HG03066 (cell line): ENCODE data around the gene CD3E.
"Not testable (repeated sequence)": the region's sequence is repeated elsewhere in the genome, so short reads cannot be mapped to it uniquely, and the experiment has no call there.

Source experiments
- ATAC-seq: cut with Tn5 transposase; IDR thresholded peaks from one replicate; pipeline ENCODE4 v1.9.1; 2021; ENCODE audit warnings: low read depth; ENCODE audit not compliant: unreplicated experiment

The CD3E gene

DNA sequence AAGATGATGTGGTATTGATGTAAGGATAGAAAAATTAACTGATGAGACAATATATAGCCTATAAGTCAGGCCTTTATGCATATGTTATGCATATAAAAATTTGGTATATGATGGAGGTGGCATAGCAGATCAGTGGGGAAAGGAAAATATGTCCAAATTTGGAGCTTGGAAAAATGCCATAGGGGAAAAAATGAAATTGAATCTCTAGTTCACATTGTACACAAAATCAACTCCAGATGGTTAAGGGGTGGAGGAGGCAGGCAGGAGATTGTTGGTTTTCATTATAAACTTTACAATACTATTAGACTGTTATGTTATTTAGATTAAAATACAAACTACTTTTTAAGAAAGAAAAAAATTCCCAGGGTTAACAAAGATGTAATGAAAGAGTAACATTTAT, 15.1 kb upstream of the CD3E start:
- ATAC-seq: no peak

DNA sequence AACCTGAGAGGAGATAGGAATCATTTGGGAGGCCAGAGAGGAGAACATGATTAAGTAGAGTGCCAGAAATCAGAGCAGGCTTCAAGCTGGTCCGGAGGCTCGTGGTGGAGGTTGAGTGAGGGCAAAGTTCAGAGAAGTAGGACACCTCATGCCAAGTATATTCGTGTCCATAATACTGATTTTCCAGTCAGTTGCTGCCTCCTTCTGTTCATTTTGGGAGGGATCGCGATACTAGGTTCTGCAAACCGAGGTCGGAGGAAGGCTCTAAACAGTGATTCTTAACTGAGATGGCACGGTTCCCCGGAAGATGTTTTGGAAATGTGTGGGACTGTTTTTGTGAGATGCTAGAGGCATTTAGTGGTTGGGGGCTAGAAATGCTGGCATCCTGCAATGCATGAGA, 13.6 kb upstream of the CD3E start:
- no peak for ATAC-seq

DNA sequence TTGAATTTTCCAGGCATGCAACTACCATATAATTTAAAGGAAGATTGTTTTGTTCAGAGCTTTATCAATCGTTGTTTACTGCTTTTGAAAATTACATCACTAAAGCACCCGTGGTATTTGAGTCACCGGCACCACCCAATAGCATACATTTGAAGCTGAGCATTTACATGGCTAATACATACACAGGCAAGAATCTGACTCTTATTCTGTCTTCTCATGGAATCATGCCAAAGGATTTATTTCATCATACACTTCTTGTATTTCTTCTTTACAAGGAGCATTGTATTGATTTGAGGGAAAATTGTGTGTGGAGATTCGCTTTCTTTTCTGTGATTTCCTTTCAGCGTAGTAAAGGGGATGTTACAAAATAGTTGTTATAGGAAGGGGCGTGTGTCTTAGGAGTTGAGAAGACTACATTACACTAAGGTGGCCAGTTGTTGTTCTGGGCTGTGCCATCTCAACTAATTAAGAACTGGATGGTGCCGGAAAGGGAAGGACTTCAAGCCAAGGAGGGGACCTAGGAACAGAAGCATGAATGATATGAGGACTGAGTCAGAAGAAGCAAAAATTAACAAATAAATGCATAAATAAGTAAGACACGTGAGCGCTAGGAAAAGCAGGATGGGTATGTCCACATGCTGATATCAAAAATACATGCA, 12.9 kb upstream of the CD3E start:
- no peak for ATAC-seq

- ATAC-seq: no peak
These were observed 10.5 kb upstream of the CD3E start for GRCh38 chr11:118294053-118294452.

DNA sequence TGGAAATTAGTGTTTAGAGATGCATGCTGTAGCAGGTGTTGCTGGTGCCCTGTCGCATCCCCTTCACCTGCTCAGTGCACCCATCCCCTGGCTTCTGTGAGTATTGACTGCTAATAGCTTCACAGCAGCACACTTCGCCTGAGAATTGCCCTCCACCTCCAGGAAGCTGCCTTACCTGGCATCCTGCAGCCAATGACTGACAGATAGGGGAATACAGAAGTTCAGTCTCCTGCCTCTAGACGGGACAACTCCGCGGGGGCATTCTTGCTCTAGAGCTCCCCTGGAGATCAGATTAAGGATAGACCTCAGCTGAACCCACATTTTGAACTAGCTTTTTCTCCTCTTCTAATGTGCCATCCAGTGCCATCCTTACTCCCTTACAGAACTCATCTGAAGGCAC, 9.3 kb upstream of the CD3E start:
- ATAC-seq: no peak

DNA sequence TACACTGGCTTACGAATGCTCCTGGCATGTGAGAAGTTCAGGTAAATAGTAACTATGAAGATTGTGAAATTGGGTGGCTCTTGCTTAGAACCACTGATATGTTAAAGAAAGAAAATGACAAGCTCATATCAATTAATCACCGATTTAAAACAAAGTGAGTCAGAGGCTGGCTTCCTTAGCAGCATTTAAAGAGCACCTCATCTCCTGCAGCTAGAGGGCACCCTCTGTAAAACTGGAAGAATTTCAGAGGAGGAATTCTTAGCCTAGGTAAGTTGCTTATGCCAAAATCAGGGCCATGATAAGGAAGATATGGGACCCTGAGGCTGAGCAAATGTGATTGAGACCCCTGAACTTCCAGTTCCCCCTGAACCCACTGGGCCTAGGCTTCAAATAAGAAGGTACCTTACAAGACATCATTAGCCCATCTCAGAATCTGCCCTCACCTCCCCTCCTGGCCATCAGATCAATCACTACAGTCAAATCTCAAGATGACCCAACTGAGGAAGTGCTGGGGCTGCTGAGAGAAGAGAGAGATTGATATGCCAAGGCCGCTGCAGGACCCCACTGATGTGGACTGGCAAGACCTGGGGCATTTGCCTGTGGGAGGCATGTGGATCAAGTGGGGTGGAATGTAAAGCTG, 8.6 kb upstream of the CD3E start:
- no peak for ATAC-seq

DNA sequence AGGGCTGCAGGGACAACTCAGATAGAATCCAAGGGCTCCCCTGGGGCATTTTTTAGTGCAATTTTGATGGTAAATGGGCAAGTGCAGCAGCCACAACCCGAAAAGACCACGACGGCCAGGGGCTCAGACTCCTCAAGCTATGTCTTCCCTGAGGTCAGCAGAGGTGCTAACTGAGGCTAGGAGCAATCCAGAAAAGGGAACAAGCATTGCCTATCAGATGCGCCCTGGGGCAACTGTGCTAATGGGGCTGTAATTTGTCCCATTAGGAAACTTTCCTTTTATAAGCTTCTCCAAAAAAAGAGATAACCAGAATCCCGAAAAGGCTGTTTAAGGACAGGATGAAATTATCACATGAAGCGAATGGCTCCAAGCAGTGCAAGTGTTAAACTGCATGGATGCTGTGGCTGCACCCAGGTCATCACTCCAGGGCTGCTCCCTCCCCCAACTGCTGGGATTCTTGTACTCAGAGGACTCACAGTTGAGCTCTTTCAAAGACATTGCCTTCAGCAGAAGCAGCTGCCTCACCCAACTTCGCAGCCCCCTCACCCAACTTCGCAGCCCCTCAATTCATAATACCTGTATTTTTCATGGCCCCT, 2.8 kb upstream of the CD3E start:
- ATAC-seq: no peak

- ATAC-seq: no peak
These were observed 333 bp upstream of the CD3E start for GRCh38 chr11:118304227-118304567.

DNA sequence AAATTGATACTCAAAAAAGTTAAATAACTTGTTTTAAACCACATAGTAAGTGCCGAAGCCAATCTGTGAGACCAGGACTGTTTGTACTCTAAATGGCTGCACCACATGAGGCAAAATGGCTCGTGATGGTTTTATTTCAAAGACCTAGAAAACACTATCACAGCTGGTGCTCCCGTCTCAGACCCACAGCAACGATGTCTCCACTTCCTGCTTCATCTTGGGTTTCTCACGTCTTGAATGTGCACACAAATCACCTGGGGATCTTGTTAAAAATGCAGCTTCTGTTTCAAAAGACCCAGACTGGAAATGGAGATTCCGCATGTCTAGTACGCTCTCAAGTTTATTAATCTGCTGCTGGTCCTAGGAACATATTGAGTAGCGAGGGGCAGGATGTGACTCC, 1.2 kb downstream of the CD3E start:
- ATAC-seq: no peak

GRCh38 chr11:118306556-118306955, 2.0 kb downstream of the CD3E start:
- ATAC-seq: no peak

DNA sequence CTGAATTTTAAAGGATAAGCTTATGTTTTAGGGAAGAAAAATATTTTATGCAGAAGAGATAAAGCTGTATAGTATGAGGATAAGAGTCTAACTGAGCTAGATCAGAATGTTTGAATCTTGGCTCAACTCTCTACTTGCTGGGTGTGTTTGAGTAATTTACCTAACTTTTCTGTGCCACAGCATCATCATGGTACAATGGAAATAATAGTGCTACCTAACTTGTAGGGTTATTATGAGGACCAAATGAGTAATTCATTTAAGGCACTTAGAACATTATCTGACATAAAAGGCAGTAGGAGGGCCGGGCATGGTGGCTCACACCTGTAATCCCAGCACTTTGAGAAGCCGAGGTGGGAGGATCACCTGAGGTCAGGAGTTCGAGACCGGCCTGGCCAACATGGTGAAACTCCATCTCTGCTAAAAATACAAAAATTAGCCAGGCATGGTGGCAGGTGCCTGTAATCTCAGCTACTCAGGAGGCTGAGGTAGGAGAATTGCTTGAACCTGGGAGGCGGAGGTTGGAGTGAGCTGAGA, 4.5 kb downstream of the CD3E start:
- not testable (repeated sequence) for ATAC-seq

- no peak for ATAC-seq
These were observed 5.7 kb downstream of the CD3E start for GRCh38 chr11:118310271-118310670.

- ATAC-seq: no peak
These were observed 6.4 kb downstream of the CD3E start for GRCh38 chr11:118310781-118311485.

DNA sequence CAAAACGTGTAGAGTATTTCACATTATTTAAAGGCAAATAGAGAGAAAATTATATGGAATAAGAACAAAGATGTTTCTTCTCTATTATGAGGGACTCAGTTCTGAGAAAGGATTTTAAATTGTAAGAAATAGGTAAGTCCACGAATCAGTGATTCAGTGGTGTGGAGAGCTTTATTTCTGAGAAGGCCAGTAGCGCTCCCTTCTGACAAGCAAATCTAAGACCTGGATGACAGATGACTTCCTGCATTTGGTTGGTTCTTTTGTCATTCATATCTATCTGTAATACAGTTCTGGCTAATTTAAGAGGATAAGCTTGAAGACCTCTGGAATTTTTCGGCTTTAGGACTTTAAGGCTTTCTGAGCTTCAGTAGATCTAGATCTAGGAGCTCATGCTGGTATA, 7.0 kb downstream of the CD3E start:
- ATAC-seq: no peak

GRCh38 chr11:118312328-118312727, 7.8 kb downstream of the CD3E start:
- no peak for ATAC-seq

GRCh38 chr11:118313242-118313641, 8.7 kb downstream of the CD3E start:
- no peak for ATAC-seq

DNA sequence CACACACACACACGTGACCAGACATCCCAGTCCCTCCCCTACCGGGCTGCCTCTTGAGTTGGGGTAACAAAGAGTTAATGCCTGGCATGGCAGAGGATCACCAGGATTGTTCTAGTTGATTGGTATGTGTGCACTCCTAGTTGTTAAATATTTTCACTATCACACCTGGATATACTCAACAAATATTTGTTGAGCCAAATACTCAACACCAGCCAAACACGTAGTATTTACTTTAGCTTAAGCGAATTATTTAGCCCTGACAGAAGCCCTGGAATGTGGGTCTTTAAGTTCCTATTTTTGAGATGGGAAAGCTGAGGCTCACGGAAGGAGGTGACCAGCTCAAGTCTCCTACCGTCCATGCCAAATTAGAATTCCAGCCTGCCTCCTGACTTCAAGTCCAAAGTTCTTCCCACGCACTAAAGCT, 10.5 kb downstream of the CD3E start:
- no peak for ATAC-seq

DNA sequence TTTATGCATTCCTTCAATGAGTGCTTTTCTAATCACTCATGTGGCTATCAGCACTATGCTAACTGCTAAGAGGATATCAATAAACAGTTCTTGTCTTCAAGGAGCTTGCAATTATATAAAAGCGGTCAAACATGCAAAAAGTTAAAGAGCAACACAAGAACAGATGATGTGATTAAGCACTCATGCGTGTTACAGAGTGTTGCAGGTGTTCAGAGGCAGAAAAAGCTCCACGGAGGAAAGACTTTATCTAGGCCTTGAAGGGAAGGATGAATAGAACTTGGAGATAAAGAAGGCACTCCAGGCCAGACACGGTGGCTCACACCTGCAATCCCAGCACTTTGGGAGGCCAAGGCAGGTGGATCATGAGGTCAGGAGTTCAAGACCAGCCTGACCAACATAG, 13.6 kb downstream of the CD3E start:
- no peak for ATAC-seq

GRCh38 chr11:118318581-118319336, 14.2 kb downstream of the CD3E start:
- no peak for ATAC-seq

DNA sequence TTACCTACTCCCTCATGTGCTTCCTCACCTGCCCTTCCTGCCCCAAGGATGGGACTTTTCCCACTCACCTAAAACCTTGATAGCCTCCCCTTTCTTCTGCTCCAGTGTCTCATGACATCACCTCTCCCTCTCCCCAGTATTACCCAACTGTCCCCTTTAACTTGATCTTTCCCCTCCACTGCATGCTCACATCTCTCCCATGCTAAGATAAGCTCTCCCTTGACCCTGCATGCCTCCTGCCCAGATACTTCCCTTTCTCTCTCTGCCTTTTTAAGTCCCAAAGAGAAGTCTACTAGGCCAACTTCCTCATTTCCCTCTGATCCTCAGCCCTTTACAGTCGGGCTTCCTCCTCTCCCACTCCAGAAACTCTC, 14.8 kb downstream of the CD3E start:
- ATAC-seq: no peak

- no peak for ATAC-seq
These were observed 16.0 kb downstream of the CD3E start for GRCh38 chr11:118320515-118320914.
